SK-N-SH (cell line): ENCODE measurements around the gene SLC9A2. TPM values are rescaled to one million over a fixed set of nuclear protein-coding genes. Genes with fewer than 3 reads are reported as not detected.

ENCODE experiments used
- CTCF ChIA-PET: fragments of 300-600, 350-600 bp; formaldehyde crosslinking; extraction: SDS; loops from one replicate; lab custom pipeline; 2021; lab: Yijun Ruan, JAX
- POLR2A ChIA-PET: fragments of 350-600 bp; sonication (Branson Sonifier 250); formaldehyde crosslinking; extraction: SDS; loops from one replicate; lab custom pipeline; 2020; ENCODE audit warnings: antibody characterized with exemption, inconsistent platforms; lab: Yijun Ruan, JAX
- DNase-seq: peaks from one replicate; pipeline ENCODE4 v3.0.0; 2012
- H2AFZ ChIP-seq: fragments of 200-600 bp; sonication (generic); 2 replicates; pipeline ENCODE4 v1.8.1; 2016; ENCODE audit warnings: antibody characterized with exemption, mild to moderate bottlenecking, low read depth
- H3F3A ChIP-seq: fragments of 200-600 bp; sonication (generic); replicated peaks from 2 replicates; pipeline ENCODE3; 2016; ENCODE audit warnings: antibody characterized with exemption, mild to moderate bottlenecking; ENCODE audit not compliant: insufficient read depth
- H3K27ac ChIP-seq, 2 experiments: fragments of 200-500 bp in 1 of 2; fragments of 200-600 bp in 1 of 2; sonication (Bioruptor generic) in 1 of 2; sonication (generic), shearing (Covaris generic) in 1 of 2; 2 replicates each; pipeline versions ENCODE4 v1.5.1 to v1.6.1; 2014 to 2016; ENCODE audit warnings: low read depth in 2 of 2, inconsistent platforms in 1 of 2, low read length in 1 of 2, mild to moderate bottlenecking in 1 of 2, mixed read lengths in 1 of 2
- H3K27me3 ChIP-seq: fragments of 200-600 bp; sonication (generic), shearing (Covaris generic); 2 replicates; pipeline ENCODE4 v1.6.1; 2016; ENCODE audit warnings: mixed run types; ENCODE audit not compliant: insufficient read depth
- H3K36me3 ChIP-seq, 2 experiments: fragments of 200-500 bp in 1 of 2; fragments of 200-600 bp in 1 of 2; sonication (Bioruptor generic) in 1 of 2; sonication (generic) in 1 of 2; replicated peaks in 1 of 2; 2 replicates each; pipeline versions ENCODE3 to v1.5.1; 2014 to 2016; ENCODE audit warnings: low read length in 1 of 2, mild to moderate bottlenecking in 1 of 2; ENCODE audit not compliant: insufficient read depth in 2 of 2, control insufficient read depth in 1 of 2
- H3K4me1 ChIP-seq, 2 experiments: fragments of 200-500 bp in 1 of 2; fragments of 200-600 bp in 1 of 2; sonication (Bioruptor generic) in 1 of 2; sonication (generic), shearing (Covaris generic) in 1 of 2; 2 replicates each; pipeline versions ENCODE4 v1.5.1 to v1.6.1; 2014 to 2016; ENCODE audit warnings: low read depth in 1 of 2, low read length in 1 of 2, mixed run types in 1 of 2; ENCODE audit not compliant: insufficient read depth in 2 of 2, control insufficient read depth in 1 of 2
- H3K4me2 ChIP-seq: fragments of 200-600 bp; sonication (generic), shearing (Covaris generic); 2 replicates; pipeline ENCODE4 v1.6.1; 2017; ENCODE audit warnings: mixed run types
- H3K4me3 ChIP-seq, 2 experiments: fragments of 200-500 bp in 1 of 2; fragments of 200-600 bp in 1 of 2; sonication (Bioruptor generic) in 1 of 2; sonication (generic), shearing (Covaris generic) in 1 of 2; 2 replicates each; pipeline versions ENCODE4 v1.5.1 to v1.8.1; 2014 to 2016; ENCODE audit warnings: low read depth in 2 of 2, inconsistent platforms in 1 of 2, low read length in 1 of 2, mild to moderate bottlenecking in 1 of 2, mixed read lengths in 1 of 2, moderate library complexity in 1 of 2
- H3K79me2 ChIP-seq: fragments of 200-600 bp; sonication (generic); 2 replicates; pipeline ENCODE4 v1.8.1; 2017; ENCODE audit warnings: mild to moderate bottlenecking; ENCODE audit not compliant: insufficient read depth
- H3K9ac ChIP-seq: fragments of 200-600 bp; sonication (generic); 2 replicates; pipeline ENCODE4 v1.6.1; 2017; ENCODE audit warnings: mixed run types
- H3K9me2 ChIP-seq: fragments of 200-600 bp; sonication (generic); 2 replicates; pipeline ENCODE4 v1.6.1; 2017; ENCODE audit warnings: mixed run types
- H3K9me3 ChIP-seq: fragments of 200-600 bp; sonication (generic); 2 replicates; pipeline ENCODE4 v1.6.1; 2017; ENCODE audit warnings: mixed run types, mild to moderate bottlenecking, moderate library complexity
- H4K20me1 ChIP-seq: fragments of 200-600 bp; sonication (generic); 2 replicates; pipeline ENCODE4 v1.6.1; 2017; ENCODE audit warnings: mild to moderate bottlenecking, mixed run types; ENCODE audit not compliant: insufficient read depth
- CHD2 ChIP-seq: fragments of 150-350 bp; IDR thresholded peaks from 2 replicates; pipeline ENCODE4 v1.6.1; 2018; ENCODE audit warnings: low read length; ENCODE audit not compliant: partially characterized antibody
- CTCF ChIP-seq: fragments of 200-600 bp; sonication (generic); IDR thresholded peaks from 2 replicates; pipeline ENCODE4 v1.6.1; 2017; ENCODE audit warnings: antibody characterized with exemption, mild to moderate bottlenecking, moderate library complexity
- ELF1 ChIP-seq: IDR thresholded peaks from 2 replicates; pipeline ENCODE4 v1.4.0; 2012
- EP300 ChIP-seq, 2 experiments: IDR thresholded peaks; 2 replicates each; pipeline versions ENCODE4 v1.4.0 to v1.6.1; 2012; ENCODE audit warnings: borderline replicate concordance in 1 of 2, low read depth in 1 of 2, low read length in 1 of 2
- EZH2phosphoT487 ChIP-seq: fragments of 200-600 bp; sonication (generic); IDR thresholded peaks from 2 replicates; pipeline ENCODE4 v1.6.1; 2017; ENCODE audit warnings: low read depth, mixed run types, mild to moderate bottlenecking, antibody characterized with exemption, moderate library complexity, borderline replicate concordance
- FOXM1 ChIP-seq: IDR thresholded peaks from 2 replicates; pipeline ENCODE4 v1.4.0; 2012; ENCODE audit warnings: low read depth, mild to moderate bottlenecking
- GABPA ChIP-seq: IDR thresholded peaks from 2 replicates; pipeline ENCODE4 v1.4.0; 2012; ENCODE audit warnings: low read depth, mild to moderate bottlenecking
- MAX ChIP-seq: IDR thresholded peaks from 2 replicates; pipeline ENCODE4 v1.4.0; 2012; ENCODE audit warnings: low read depth
- MEF2A ChIP-seq: IDR thresholded peaks from 2 replicates; pipeline ENCODE4 v1.4.0; 2012; ENCODE audit warnings: low read depth, borderline replicate concordance
- MXI1 ChIP-seq: IDR thresholded peaks from 2 replicates; pipeline ENCODE4 v1.6.1; 2012; ENCODE audit warnings: mild to moderate bottlenecking, low read depth, low read length, improper control_type of control experiment
- RAD21 ChIP-seq: IDR thresholded peaks from 2 replicates; pipeline ENCODE4 v1.6.1; 2012; ENCODE audit warnings: mild to moderate bottlenecking, low read length
- RFX5 ChIP-seq: IDR thresholded peaks from 2 replicates; pipeline ENCODE4 v1.6.1; 2012; ENCODE audit warnings: mild to moderate bottlenecking, improper control_type of control experiment, low read length
- TAF1 ChIP-seq: IDR thresholded peaks from 2 replicates; pipeline ENCODE4 v1.6.1; 2012; ENCODE audit warnings: low read depth, mild to moderate bottlenecking, low read length, moderate library complexity, borderline replicate concordance
- TCF12 ChIP-seq: IDR thresholded peaks from 2 replicates; pipeline ENCODE4 v1.4.0; 2012
- USF1 ChIP-seq: IDR thresholded peaks from 2 replicates; pipeline ENCODE4 v1.4.0; 2012; ENCODE audit warnings: low read depth, borderline replicate concordance
- USF2 ChIP-seq: fragments of 150-350 bp; IDR thresholded peaks from 2 replicates; pipeline ENCODE4 v1.6.1; 2017; ENCODE audit warnings: antibody characterized with exemption, low read length, low read depth, borderline replicate concordance
- YY1 ChIP-seq: IDR thresholded peaks from 2 replicates; pipeline ENCODE4 v1.4.0; 2012; ENCODE audit warnings: low read depth, mild to moderate bottlenecking
- ZBTB33 ChIP-seq: IDR thresholded peaks from 2 replicates; pipeline ENCODE4 v1.4.0; 2012; ENCODE audit warnings: low read depth, borderline replicate concordance
- WGBS: methylation state at CpG from one replicate; pipeline ENCODE4 v1.1.6; 2017; ENCODE audit warnings: low lambda C conversion rate; 5-methylcytosine and 5-hydroxymethylcytosine counted together
- polyA plus RNA-seq, 3 experiments: library from polyadenylated mRNA; depleted of rRNA; stranded (reverse); fragments of >200 nt; gene quantifications; 2 replicates each; pipeline ENCODE4 v1.2.3, GENCODE V29; 2012

SLC9A2 gene
- polyA plus RNA-seq, 1 of the 3 experiments (the other 2 are of a cell fraction) = not detected

GRCh38 chr2:102660070-102660469, 40.7 kb downstream of the SLC9A2 start:
- POLR2A ChIA-PET = no interaction called here
- no peak overlapping the region for H3K4me2 ChIP-seq

GRCh38 chr2:102660574-102660973, 41.2 kb downstream of the SLC9A2 start:
- WGBS = 10% methylated on average over 6 of the region's 6 CpGs
- Histone ChIP-seq H2AFZ (no peak overlapping the region), H4K20me1 (no peaks in the 10 kb centered on the region), H3K9me3 (no peaks in the 10 kb centered on the region), H3K79me2 (no peaks in the 10 kb centered on the region), H3K4me1 (no peaks in the 10 kb centered on the region), H3K27ac (no peak overlapping the region), H3K27me3 (peaks cover 20% of the 10 kb centered on the region; the same call in 1 of the 2 replicates), H3K9ac (no peak overlapping the region), H3K9me2 (no peaks in the 10 kb centered on the region), H3F3A (no peaks in the 10 kb centered on the region), H3K36me3 (no peaks in the 10 kb centered on the region), H3K4me3 (no peak overlapping the region), H3K4me2 (no peak overlapping the region)
- TF ChIP-seq MEF2A (no peak), ZBTB33 (no peak), CHD2 (no peak), CTCF (no peak), ELF1 (no peak), EZH2phosphoT487 (no peak), GABPA (no peak), TAF1 (no peak), RAD21 (no peak), YY1 (no peak), USF1 (no peak), EP300 (IDR thresholded peaks at IDR 0.05; ENCODE audit: borderline replicate concordance in 1 of 2, low read depth in 1 of 2, low read length in 1 of 2) (no peak), MAX (no peak), FOXM1 (no peak), TCF12 (no peak), RFX5 (no peak)
- CTCF ChIA-PET = interaction anchor here (1.0 kb wide), 1 partner anchor 68 kb away, joined by 4 read pairs; no protein-coding TSS in a partner anchor
- DNase-seq = no peak
- POLR2A ChIA-PET = no interaction called here

More at GRCh38 chr2:102660070-102660469, 40.7 kb downstream of the SLC9A2 start:
- DNase-seq = no peak
- TF ChIP-seq MXI1 (no peak), USF2 (no peak)
- TF ChIP-seq, all 33 proteins: peak for 0
- Histone ChIP-seq H3K27ac (no peak overlapping the region), H3K9me3 (no peaks in the 10 kb centered on the region), H3K79me2 (no peaks in the 10 kb centered on the region), H4K20me1 (no peaks in the 10 kb centered on the region), H3K36me3 (no peaks in the 10 kb centered on the region), H3K9me2 (no peaks in the 10 kb centered on the region), H3K27me3 (peaks cover 20% of the 10 kb centered on the region; the same call in 1 of the 2 replicates), H3K4me3 (no peak overlapping the region), H2AFZ (no peak overlapping the region), H3F3A (no peaks in the 10 kb centered on the region), H3K9ac (no peak overlapping the region), H3K4me1 (no peaks in the 10 kb centered on the region)
- 20% methylated on average over 2 of the region's 2 CpGs for WGBS
- CTCF ChIA-PET = interaction anchor here (1.0 kb wide), 1 partner anchor 69 kb away, joined by 4 read pairs; no protein-coding TSS in a partner anchor
